Chondrocyte (in vitro differentiated cells): ENCODE results near the gene SNCB. TPM values are rescaled to one million over a fixed set of nuclear protein-coding genes. Genes with fewer than 3 reads are reported as not detected.

Source experiments
- DNase-seq: peaks from one replicate; pipeline ENCODE4 v3.0.0; 2021; ENCODE audit warnings: mixed read lengths, low spot score
- H3K27ac Mint-ChIP-seq: one replicate; pipeline ENCODE4 v1.8.0; 2021; ENCODE audit warnings: mild to moderate bottlenecking, moderate library complexity, mixed read lengths; ENCODE audit not compliant: unreplicated experiment
- H3K27me3 Mint-ChIP-seq: 2 replicates; pipeline ENCODE4 v1.8.0; 2021; ENCODE audit warnings: low read depth, mixed read lengths
- H3K36me3 Mint-ChIP-seq: 2 replicates; pipeline ENCODE4 v1.8.0; 2021; ENCODE audit warnings: low read depth, mixed read lengths
- H3K4me1 Mint-ChIP-seq: 2 replicates; pipeline ENCODE4 v1.8.0; 2021; ENCODE audit warnings: low read depth, mild to moderate bottlenecking, mixed read lengths
- H3K4me3 Mint-ChIP-seq: one replicate; pipeline ENCODE4 v1.8.0; 2021; ENCODE audit warnings: mild to moderate bottlenecking, moderate library complexity, mixed read lengths; ENCODE audit not compliant: unreplicated experiment
- H3K9me3 Mint-ChIP-seq: 2 replicates; pipeline ENCODE4 v1.8.0; 2021; ENCODE audit warnings: low read depth, mixed read lengths
- CTCF ChIP-seq: fragments of 200-600 bp; sonication (generic); IDR thresholded peaks from 2 replicates; pipeline ENCODE4 v1.5.0; 2021; ENCODE audit warnings: antibody characterized with exemption, mild to moderate bottlenecking, moderate library complexity
- total RNA-seq: library from RNA; stranded (reverse); gene quantifications from 3 replicates; pipeline ENCODE4 v1.2.1, GENCODE V29; 2021

The SNCB gene
- total RNA-seq, 1 donor from 2014 or later = 0.45 TPM

- peaks cover 4% of the 10 kb centered on the region for H3K36me3 Mint-ChIP-seq
- H3K4me3 Mint-ChIP-seq = no peak overlapping the region
- no peak for DNase-seq
- H3K4me1 Mint-ChIP-seq = peaks cover 4% of the 10 kb centered on the region
- H3K27me3 Mint-ChIP-seq = no peaks in the 10 kb centered on the region
- H3K27ac Mint-ChIP-seq = no peak overlapping the region
- H3K9me3 Mint-ChIP-seq = no peaks in the 10 kb centered on the region
- TF ChIP-seq CTCF = peak; percentile 84
Measured at GRCh38 chr5:176658007-176658599, 27.8 kb upstream of the SNCB start.

GRCh38 chr5:176656467-176656990 is 26.2 kb upstream of the SNCB start:
- no peak for DNase-seq
- Mint-ChIP-seq H3K4me3 (no peak overlapping the region), H3K36me3 (peaks cover 4% of the 10 kb centered on the region), H3K27ac (no peak overlapping the region), H3K9me3 (no peaks in the 10 kb centered on the region), H3K4me1 (peaks cover 4% of the 10 kb centered on the region), H3K27me3 (no peaks in the 10 kb centered on the region)
- TF ChIP-seq CTCF = no peak

- H3K4me1 Mint-ChIP-seq = peaks cover 7% of the 10 kb centered on the region
- no peak overlapping the region for H3K27ac Mint-ChIP-seq
- no peak for DNase-seq
- H3K9me3 Mint-ChIP-seq = no peaks in the 10 kb centered on the region
- peaks cover 4% of the 10 kb centered on the region for H3K36me3 Mint-ChIP-seq
- no peak overlapping the region for H3K4me3 Mint-ChIP-seq
- H3K27me3 Mint-ChIP-seq = no peaks in the 10 kb centered on the region
- TF ChIP-seq CTCF = no peak
Measured at GRCh38 chr5:176654856-176655255, 24.5 kb upstream of the SNCB start.

- TF ChIP-seq CTCF = no peak
- H3K36me3 Mint-ChIP-seq = peaks cover 4% of the 10 kb centered on the region
- DNase-seq = no peak
Measured at GRCh38 chr5:176653401-176654385, 23.4 kb upstream of the SNCB start.

GRCh38 chr5:176652136-176652535 is 21.8 kb upstream of the SNCB start:
- no peak for TF ChIP-seq CTCF
- no peak overlapping the region for H3K4me3 Mint-ChIP-seq
- H3K4me1 Mint-ChIP-seq = peaks cover 20% of the 10 kb centered on the region
- no peaks in the 10 kb centered on the region for H3K27me3 Mint-ChIP-seq
- no peak overlapping the region for H3K27ac Mint-ChIP-seq
- no peaks in the 10 kb centered on the region for H3K9me3 Mint-ChIP-seq
- H3K36me3 Mint-ChIP-seq = peaks cover 4% of the 10 kb centered on the region
- DNase-seq = no peak

More at GRCh38 chr5:176653401-176654385, 23.4 kb upstream of the SNCB start:
- Mint-ChIP-seq H3K9me3 (no peaks in the 10 kb centered on the region), H3K4me3 (no peak overlapping the region), H3K4me1 (peaks cover 13% of the 10 kb centered on the region), H3K27me3 (no peaks in the 10 kb centered on the region), H3K27ac (no peak overlapping the region)
